Type B pancreatic cell (in vitro differentiated cells): ENCODE measurements around the gene KLF14. TPM values are rescaled to one million over a fixed set of nuclear protein-coding genes. Genes with fewer than 3 reads are reported as not detected.

Experiments used
- DNase-seq: peaks from one replicate; pipeline ENCODE4 v3.0.0; 2021; ENCODE audit warnings: mixed read lengths; ENCODE audit not compliant: unreplicated experiment; ENCODE audit errors: extremely low spot score
- H3K27ac Mint-ChIP-seq: 2 replicates; pipeline ENCODE4 v1.8.0; 2021; ENCODE audit warnings: mild to moderate bottlenecking, mixed read lengths
- H3K27me3 Mint-ChIP-seq: 2 replicates; pipeline ENCODE4 v1.8.0; 2021; ENCODE audit warnings: mixed read lengths
- H3K36me3 Mint-ChIP-seq: 2 replicates; pipeline ENCODE4 v1.8.0; 2021; ENCODE audit warnings: mixed read lengths
- H3K4me1 Mint-ChIP-seq: one replicate; pipeline ENCODE4 v1.8.0; 2021; ENCODE audit warnings: mixed read lengths; ENCODE audit not compliant: unreplicated experiment
- H3K4me3 Mint-ChIP-seq: 2 replicates; pipeline ENCODE4 v1.8.0; 2021; ENCODE audit warnings: mild to moderate bottlenecking, mixed read lengths
- H3K9me3 Mint-ChIP-seq: 2 replicates; pipeline ENCODE4 v1.8.0; 2021; ENCODE audit warnings: mixed read lengths
- CTCF ChIP-seq: fragments of 200-600 bp; sonication (generic); conservative IDR thresholded peaks from 2 replicates; pipeline ENCODE4 v1.5.0; 2021; ENCODE audit warnings: antibody characterized with exemption, mild to moderate bottlenecking
- total RNA-seq: library from RNA; stranded (reverse); gene quantifications from 2 replicates; pipeline ENCODE4 v1.2.1, GENCODE V29; 2021; ENCODE audit warnings: low replicate concordance

The KLF14 gene
- total RNA-seq, 1 donor from 2014 or later: 0.94 TPM

- Mint-ChIP-seq H3K27me3 (peaks cover 44% of the 10 kb centered on the region), H3K4me3 (no peak overlapping the region), H3K36me3 (no peaks in the 10 kb centered on the region), H3K9me3 (no peaks in the 10 kb centered on the region), H3K4me1 (no peaks in the 10 kb centered on the region), H3K27ac (no peak overlapping the region)
- DNase-seq: no peak
- TF ChIP-seq CTCF: no peak
These were observed 7.5 kb upstream of the KLF14 start for GRCh38 chr7:130741331-130741995.

- Mint-ChIP-seq H3K4me1 (no peaks in the 10 kb centered on the region), H3K27me3 (peaks cover 48% of the 10 kb centered on the region)
These were observed 6.6 kb upstream of the KLF14 start for GRCh38 chr7:130740606-130741005.

GRCh38 chr7:130736298-130736900 lies 2.4 kb upstream of the KLF14 start:
- Mint-ChIP-seq H3K4me1 (peaks cover 5% of the 10 kb centered on the region), H3K4me3 (peak overlapping the region; percentile 29), H3K36me3 (no peaks in the 10 kb centered on the region), H3K27ac (no peak overlapping the region), H3K27me3 (peaks cover 63% of the 10 kb centered on the region), H3K9me3 (no peaks in the 10 kb centered on the region)
- no peak for TF ChIP-seq CTCF
- DNase-seq: no peak

More at GRCh38 chr7:130740606-130741005, 6.6 kb upstream of the KLF14 start:
- no peaks in the 10 kb centered on the region for H3K9me3 Mint-ChIP-seq
- no peak overlapping the region for H3K27ac Mint-ChIP-seq
- TF ChIP-seq CTCF: no peak
- DNase-seq: no peak
- no peaks in the 10 kb centered on the region for H3K36me3 Mint-ChIP-seq
- H3K4me3 Mint-ChIP-seq: no peak overlapping the region

GRCh38 chr7:130734815-130735716 lies 1.1 kb upstream of the KLF14 start:
- DNase-seq: no peak
- Mint-ChIP-seq H3K9me3 (peaks cover 6% of the 10 kb centered on the region), H3K4me3 (peak overlapping the region; percentile 92), H3K27me3 (peaks cover 76% of the 10 kb centered on the region), H3K4me1 (peaks cover 5% of the 10 kb centered on the region), H3K27ac (peak overlapping the region; percentile 46), H3K36me3 (peaks cover 3% of the 10 kb centered on the region)
- TF ChIP-seq CTCF: no peak

GRCh38 chr7:130732980-130733930 lies 752 bp downstream of the KLF14 start:
- Mint-ChIP-seq H3K36me3 (peaks cover 6% of the 10 kb centered on the region), H3K4me1 (peaks cover 5% of the 10 kb centered on the region), H3K9me3 (peaks cover 6% of the 10 kb centered on the region), H3K27me3 (peaks cover 92% of the 10 kb centered on the region), H3K27ac (no peak overlapping the region), H3K4me3 (peak overlapping the region; percentile 85)
- peak; percentile 73 for DNase-seq
- TF ChIP-seq CTCF: peak; percentile 27
